Measurements from ENCODE around the gene CALM3.

DNA sequence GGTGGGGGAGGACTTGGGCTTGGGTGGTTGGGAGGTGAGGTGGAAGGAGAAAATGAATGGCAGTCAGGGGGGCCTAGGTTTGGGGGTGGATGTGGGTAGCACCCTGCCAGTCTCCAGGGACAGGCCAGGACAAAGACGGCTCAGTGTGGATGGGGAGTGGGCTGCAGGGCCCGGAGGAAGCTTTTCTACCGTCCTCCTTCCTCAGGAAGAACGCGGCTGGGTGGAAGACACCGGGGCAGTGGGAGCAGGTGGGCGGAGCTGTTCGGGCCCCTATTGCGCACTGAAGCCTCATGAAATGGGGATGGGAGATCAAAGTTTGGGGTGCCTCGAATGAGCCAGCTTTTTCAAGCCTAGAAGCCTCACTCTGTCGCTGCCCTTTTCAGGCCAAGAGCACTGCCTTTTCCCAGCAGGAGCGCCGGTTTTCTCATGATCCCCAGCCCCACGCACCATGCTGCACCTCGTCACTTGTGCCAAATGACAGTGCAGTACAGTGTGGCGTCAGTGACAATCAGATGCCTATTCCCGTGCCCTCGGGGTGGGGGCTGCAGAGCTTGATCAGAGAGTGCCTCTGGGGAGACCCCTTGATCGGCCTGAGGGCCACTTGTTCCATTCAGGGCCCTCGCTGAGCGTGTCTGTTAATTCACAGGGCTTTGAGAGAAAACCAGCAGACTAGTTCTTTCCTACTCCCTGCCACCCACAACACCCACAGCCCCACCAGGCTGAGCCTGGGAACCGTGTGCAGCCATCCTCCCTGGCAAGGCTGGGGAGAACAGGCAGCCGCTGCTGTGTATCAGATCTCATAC lies 1.5 kb downstream of the CALM3 start:
- TF ChIP-seq, protein P1, sequence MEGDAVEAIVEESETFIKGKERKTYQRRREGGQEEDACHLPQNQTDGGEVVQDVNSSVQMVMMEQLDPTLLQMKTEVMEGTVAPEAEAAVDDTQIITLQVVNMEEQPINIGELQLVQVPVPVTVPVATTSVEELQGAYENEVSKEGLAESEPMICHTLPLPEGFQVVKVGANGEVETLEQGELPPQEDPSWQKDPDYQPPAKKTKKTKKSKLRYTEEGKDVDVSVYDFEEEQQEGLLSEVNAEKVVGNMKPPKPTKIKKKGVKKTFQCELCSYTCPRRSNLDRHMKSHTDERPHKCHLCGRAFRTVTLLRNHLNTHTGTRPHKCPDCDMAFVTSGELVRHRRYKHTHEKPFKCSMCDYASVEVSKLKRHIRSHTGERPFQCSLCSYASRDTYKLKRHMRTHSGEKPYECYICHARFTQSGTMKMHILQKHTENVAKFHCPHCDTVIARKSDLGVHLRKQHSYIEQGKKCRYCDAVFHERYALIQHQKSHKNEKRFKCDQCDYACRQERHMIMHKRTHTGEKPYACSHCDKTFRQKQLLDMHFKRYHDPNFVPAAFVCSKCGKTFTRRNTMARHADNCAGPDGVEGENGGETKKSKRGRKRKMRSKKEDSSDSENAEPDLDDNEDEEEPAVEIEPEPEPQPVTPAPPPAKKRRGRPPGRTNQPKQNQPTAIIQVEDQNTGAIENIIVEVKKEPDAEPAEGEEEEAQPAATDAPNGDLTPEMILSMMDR (IDR thresholded peaks at IDR 0.05), result no peak
- TF ChIP-seq EZH2 (IDR thresholded peaks at IDR 0.05), result no peak
